ENCODE measurements around the gene NRG4. TPM values are rescaled to one million over a fixed set of nuclear protein-coding genes. Genes with fewer than 3 reads are reported as not detected.

The NRG4 gene
- total RNA-seq, 2 donors from 2014 or later = 0.29 TPM; not detected in 1

DNA sequence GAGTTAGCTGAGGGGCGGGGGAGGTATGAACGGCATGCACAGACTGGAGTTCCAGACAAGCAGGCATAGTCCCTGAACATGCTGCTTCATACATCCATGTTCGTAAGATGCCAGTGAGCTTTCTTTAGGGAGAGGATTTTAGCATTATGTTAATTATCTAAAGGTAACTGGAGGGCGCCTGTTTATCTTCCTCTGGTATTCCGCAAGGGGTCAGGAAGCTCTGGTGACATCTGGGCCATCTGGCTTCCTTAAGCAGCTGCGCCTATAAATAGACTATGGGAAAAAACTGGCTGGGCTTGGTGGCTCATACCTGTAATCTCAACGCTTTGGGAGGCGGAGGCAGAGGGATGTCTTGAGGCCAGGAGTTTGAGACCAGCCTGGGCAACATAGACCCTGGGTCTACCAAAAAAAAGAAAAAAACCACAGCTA, 110.1 kb downstream of the NRG4 start:
- ATAC-seq (peak in 1 of 2 donors; percentile 5), DNase-seq (no peak)
- intact Hi-C loops (cut with DNase I) = loop anchor here in 1 of 2 donors (5.0 kb wide), 1 partner anchor 55 kb away; no protein-coding TSS in a partner anchor

DNA sequence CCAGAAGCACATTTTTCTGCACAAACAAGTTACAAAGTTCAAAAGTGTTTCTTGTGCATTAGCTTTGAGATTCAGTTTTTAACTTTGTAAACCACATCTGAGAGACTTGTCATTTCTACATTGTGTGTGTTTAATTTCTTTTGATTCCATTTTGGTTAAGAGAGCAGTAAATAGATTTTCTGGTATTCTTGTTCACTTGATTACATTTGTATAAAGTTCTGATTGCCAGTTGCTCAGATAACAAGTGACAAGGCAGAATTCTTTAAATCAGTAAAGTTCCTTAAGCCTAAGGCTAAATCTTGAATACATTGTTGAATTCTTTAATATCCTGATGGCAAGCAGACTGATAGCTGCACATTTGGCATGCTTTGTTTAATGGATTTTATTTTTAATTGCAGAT, 111.6 kb downstream of the NRG4 start:
- ATAC-seq (no peak), DNase-seq (no peak)
- intact Hi-C loops (cut with DNase I) = loop anchor here in 1 of 2 donors (5.0 kb wide), 1 partner anchor 53 kb away; no protein-coding TSS in a partner anchor

DNA sequence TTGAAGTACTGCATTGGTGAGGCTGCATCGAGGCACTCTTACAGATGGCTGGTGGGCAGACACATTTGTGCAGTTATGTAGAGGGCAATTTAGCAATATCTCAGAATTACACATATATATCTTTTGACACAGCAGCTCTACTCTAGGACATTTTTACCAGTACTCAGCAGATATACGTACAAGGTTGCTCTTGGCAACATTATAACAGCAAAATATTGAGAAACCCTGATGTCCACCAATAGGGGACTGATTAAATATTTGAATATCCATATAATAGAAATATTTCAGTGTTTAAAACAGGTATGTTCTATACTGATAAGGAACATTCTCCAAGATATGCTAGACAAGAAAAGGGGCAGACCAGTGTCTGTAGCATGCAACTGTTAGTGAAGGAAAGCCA, 116.5 kb downstream of the NRG4 start:
- intact Hi-C loops (cut with DNase I) = no loop called here
- ATAC-seq = no peak

DNA sequence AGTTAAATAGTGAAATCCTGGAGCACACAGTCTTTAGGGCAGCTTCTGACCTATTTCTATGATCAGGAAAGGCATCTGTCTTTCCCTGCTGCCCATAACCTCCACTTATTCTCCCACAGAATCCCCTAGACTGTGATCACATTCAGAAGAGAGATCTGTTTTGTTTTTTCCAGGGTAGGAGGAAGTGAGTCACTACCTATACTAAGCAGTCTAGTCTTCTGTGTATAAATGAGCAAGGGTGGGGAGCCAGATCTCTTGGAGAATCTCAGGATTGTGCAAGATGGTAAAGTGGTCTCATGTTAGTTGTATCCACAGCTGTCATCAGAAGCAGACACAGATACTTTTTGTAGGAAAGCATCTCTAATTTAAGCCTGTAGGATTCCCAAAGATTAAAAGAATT, 120.3 kb downstream of the NRG4 start:
- intact Hi-C loops (cut with DNase I) = no loop called here
- peak in 1 of 2 donors; percentile 75 for ATAC-seq
- no peak for DNase-seq

More for the DNA sequence above, 116.5 kb downstream of the NRG4 start:
- DNase-seq = no peak

Other genes starting within 250 kb of the NRG4 start
- 10 to 100 TPM; 24.1 to 25.4 TPM for gene UBE2Q2, start 169.0 kb downstream of the NRG4 start, total RNA-seq
- gene FBXO22, start 108.5 kb downstream of the NRG4 start, total RNA-seq = 10 to 100 TPM; 16.6 to 17.3 TPM
- gene TMEM266, start 47.6 kb upstream of the NRG4 start, total RNA-seq = under 1 TPM; 0.12 to 0.29 TPM

Data from left cardiac atrium (tissue), 4 donors.